ENCODE measurements around the gene SH3BP2.

- TF ChIP-seq SIN3A (IDR thresholded peaks at IDR 0.05; ENCODE audit: low read depth) = no peak
- no peak for TF ChIP-seq CTCF (IDR thresholded peaks at IDR 0.05 in 2 of 3, conservative IDR thresholded peaks at IDR 0.05 in 1 of 3; ENCODE audit: borderline replicate concordance in 1 of 3, insufficient read depth in 1 of 3, low read depth in 2 of 3, low read length in 2 of 3)
- no peak for TF ChIP-seq MAX (IDR thresholded peaks at IDR 0.05)
Observed at GRCh38 chr4:2812612-2813354, 19.9 kb downstream of the SH3BP2 start.
